ENCODE measurements around the gene PTPRR. TPM values are rescaled to one million over a fixed set of nuclear protein-coding genes. Genes with fewer than 3 reads are reported as not detected.

The PTPRR gene
- total and polyA plus RNA-seq, 2 of the 4 experiments (the other 2 are of a cell fraction), result 0.18 to 0.21 TPM

DNA sequence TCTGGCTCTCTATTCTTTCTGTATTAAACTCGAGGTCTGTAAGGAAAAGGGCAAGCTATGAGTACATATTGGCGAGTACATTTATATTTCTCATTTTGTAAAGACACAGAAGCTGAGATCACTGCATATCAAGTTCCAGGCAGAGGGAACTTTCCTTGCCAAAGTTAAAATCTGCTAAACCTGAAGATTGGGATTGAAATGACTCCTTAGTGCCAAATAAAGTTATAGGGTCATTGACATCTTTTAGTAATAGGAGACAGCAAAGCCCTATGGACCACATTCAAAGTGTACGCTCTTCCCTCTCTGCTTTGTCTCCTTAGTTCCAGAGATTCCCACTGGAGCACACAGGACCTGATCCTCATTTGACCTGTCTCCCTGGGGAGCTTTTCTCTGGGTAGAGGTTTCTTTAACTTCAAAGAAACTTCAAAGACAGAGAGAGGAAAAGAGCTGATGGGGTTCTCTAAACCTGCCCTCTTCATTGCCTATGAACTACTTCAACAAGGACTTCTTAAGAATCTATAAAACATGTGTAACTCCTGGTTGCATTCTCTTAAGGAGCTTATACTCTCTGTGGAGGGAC, 42.6 kb upstream of the PTPRR start:
- Histone ChIP-seq H3K4me3 (ENCODE audit: insufficient read depth, low read depth, low read length) (no peak overlapping the region), H2BK5ac (ENCODE audit: low read depth, low read length, poor library complexity, severe bottlenecking) (no peak overlapping the region), H3K36me3 (ENCODE audit: control insufficient read depth, insufficient read depth, low read length) (no peaks in the 10 kb centered on the region), H3K79me1 (ENCODE audit: low read depth in 1 of 2, low read length in 2 of 2) (no peaks in the 10 kb centered on the region), H4K91ac (ENCODE audit: insufficient read depth, low read depth, low read length) (no peak overlapping the region), H3K4ac (ENCODE audit: low read depth, low read length) (no peak overlapping the region), H3K9me3 (ENCODE audit: control insufficient read depth, insufficient read depth, low read length) (no peaks in the 10 kb centered on the region; the same call in 1 of the 2 replicates), H3K9me1 (ENCODE audit: insufficient read depth, low read length) (no peaks in the 10 kb centered on the region), H3K56ac (ENCODE audit: extremely low read depth, insufficient read depth, low read length) (no peak overlapping the region), H2BK20ac (ENCODE audit: low read depth, low read length) (no peak overlapping the region), H3K4me2 (ENCODE audit: low read depth, low read length) (no peak overlapping the region), H3K14ac (replicated peaks; ENCODE audit: low read depth, low read length) (no peak overlapping the region), H3K18ac (ENCODE audit: low read depth, low read length) (no peak overlapping the region), H2BK120ac (ENCODE audit: low read depth, low read length) (no peak overlapping the region), H3K9ac (ENCODE audit: low read depth, low read length) (no peak overlapping the region), H2AK5ac (ENCODE audit: low read depth, low read length) (no peak overlapping the region), H3K27ac (ENCODE audit: insufficient read depth, low read length) (no peak overlapping the region), H2BK15ac (ENCODE audit: low read depth, low read length) (no peak overlapping the region), H2AK9ac (replicated peaks; ENCODE audit: low read depth, low read length, poor library complexity) (no peak overlapping the region), H3K4me1 (ENCODE audit: control insufficient read depth, insufficient read depth, low read length) (no peaks in the 10 kb centered on the region), H3K27me3 (ENCODE audit: control insufficient read depth, insufficient read depth, low read length) (no peaks in the 10 kb centered on the region), H4K8ac (ENCODE audit: low read depth in 2 of 2, low read length in 2 of 2) (no peak overlapping the region), H2AFZ (replicated peaks; ENCODE audit: low read length, poor library complexity) (no peak overlapping the region), H4K5ac (ENCODE audit: low read depth, low read length) (no peak overlapping the region), H4K20me1 (ENCODE audit: insufficient read depth, low read length) (no peaks in the 10 kb centered on the region), H3K23ac (ENCODE audit: low read depth, low read length) (no peak overlapping the region)
- ChIA-PET POLR2A (ENCODE audit: unreplicated experiment) (no interaction called here), CTCF (no interaction called here)
- no CpG with 5 or more reads among the region's 3 CpGs for WGBS, 2 experiments (ENCODE audit: extremely low coverage in 2 of 2, insufficient read length in 1 of 2)
- DNase-seq (no peak), ATAC-seq (ENCODE audit: low read depth) (no peak)
- in situ Hi-C loops (cut with MboI; ENCODE audit: low sequenced_read_pairs) (no loop called here), dilution Hi-C loops (cut with HindIII; ENCODE audit: low sequenced_read_pairs, unreplicated experiment) (no loop called here), intact Hi-C loops (cut with micrococcal nuclease) (no loop called here)
- TF ChIP-seq BHLHE40 (IDR thresholded peaks at IDR 0.05; ENCODE audit: low read depth, low read length) (no peak), MAZ (IDR thresholded peaks at IDR 0.05; ENCODE audit: borderline replicate concordance, low read depth, low read length) (no peak), USF2 (IDR thresholded peaks at IDR 0.05; ENCODE audit: low read depth, low read length) (no peak), FOS (IDR thresholded peaks at IDR 0.05; ENCODE audit: low read depth, low read length) (no peak), MAFK (IDR thresholded peaks at IDR 0.05; ENCODE audit: low read depth, low read length) (no peak), RCOR1 (IDR thresholded peaks at IDR 0.05; ENCODE audit: insufficient replicate concordance, low read length) (no peak), CHD1 (IDR thresholded peaks at IDR 0.05; ENCODE audit: low read depth, low read length) (no peak), SMC3 (IDR thresholded peaks at IDR 0.05; ENCODE audit: low read depth, low read length) (no peak)
- BruUV-seq (replicated peaks), result no TSS peak

Data from IMR-90 (cell line).